Activated T-helper 2 cell treated with anti-CD3 and anti-CD28 coated beads, Interferon-gamma antibody, Interleukin-2, Interleukin-4, amounts not matched to agents 10 μg/mL and 5 μg/mL and 100 μg/mL, durations not matched to agents 14 hours and 24 hours and 36 hours (primary cell): Measurements from ENCODE around the gene LDLRAD3. TPM values are rescaled to one million over a fixed set of nuclear protein-coding genes. Genes with fewer than 3 reads are reported as not detected.

Experiments used
- DNase-seq: peaks from one replicate; pipeline ENCODE4 v3.0.0; 2021; ENCODE audit warnings: low spot score
- H3K27ac Mint-ChIP-seq: one replicate; pipeline ENCODE4 v1.8.0; 2021; ENCODE audit warnings: mixed read lengths
- H3K27me3 Mint-ChIP-seq: one replicate; pipeline ENCODE4 v1.8.0; 2021; ENCODE audit warnings: low read depth, mixed read lengths
- H3K36me3 Mint-ChIP-seq: one replicate; pipeline ENCODE4 v1.8.0; 2021; ENCODE audit warnings: low read depth, mixed read lengths
- H3K4me1 Mint-ChIP-seq: one replicate; pipeline ENCODE4 v1.8.0; 2021; ENCODE audit warnings: low read depth, mixed read lengths
- H3K4me3 Mint-ChIP-seq: one replicate; pipeline ENCODE4 v1.8.0; 2021; ENCODE audit warnings: low read depth, mild to moderate bottlenecking, moderate library complexity, mixed read lengths
- H3K9me3 Mint-ChIP-seq: one replicate; pipeline ENCODE4 v1.8.0; 2021; ENCODE audit warnings: mixed read lengths
- intact Hi-C: fragments of 100-400 bp; cut with micrococcal nuclease; formaldehyde crosslinking; loops from one replicate; pipeline ENCODE4 v1.15.1; 2023
- total RNA-seq: library from RNA; stranded (reverse); gene quantifications from 2 replicates; pipeline ENCODE4 v1.2.3, GENCODE V29; 2022

Gene LDLRAD3
- total RNA-seq, 1 donor from 2014 or later, result 1.4 TPM

GRCh38 chr11:36191941-36192340 is 248.1 kb downstream of the LDLRAD3 start:
- Mint-ChIP-seq H3K4me1 (no peaks in the 10 kb centered on the region), H3K36me3 (no peaks in the 10 kb centered on the region), H3K27ac (no peak overlapping the region), H3K4me3 (no peak overlapping the region), H3K27me3 (no peaks in the 10 kb centered on the region), H3K9me3 (no peaks in the 10 kb centered on the region)
- DNase-seq, result no peak
- intact Hi-C loops, result no loop called here

- H3K36me3 Mint-ChIP-seq, result no peaks in the 10 kb centered on the region
- H3K4me1 Mint-ChIP-seq, result no peaks in the 10 kb centered on the region
- DNase-seq, result no peak
- no peaks in the 10 kb centered on the region for H3K9me3 Mint-ChIP-seq
- H3K27ac Mint-ChIP-seq, result no peak overlapping the region
- no peaks in the 10 kb centered on the region for H3K27me3 Mint-ChIP-seq
- H3K4me3 Mint-ChIP-seq, result no peak overlapping the region
- intact Hi-C loops, result no loop called here
Observed at GRCh38 chr11:36192425-36193289, 248.8 kb downstream of the LDLRAD3 start.

GRCh38 chr11:36193290-36193619 is 249.4 kb downstream of the LDLRAD3 start:
- no peaks in the 10 kb centered on the region for H3K9me3 Mint-ChIP-seq
- H3K27ac Mint-ChIP-seq, result no peak overlapping the region
- H3K4me1 Mint-ChIP-seq, result no peaks in the 10 kb centered on the region
- no peak for DNase-seq
- H3K4me3 Mint-ChIP-seq, result no peak overlapping the region
- no peaks in the 10 kb centered on the region for H3K27me3 Mint-ChIP-seq
- H3K36me3 Mint-ChIP-seq, result no peaks in the 10 kb centered on the region
- intact Hi-C loops, result no loop called here

- no peak overlapping the region for H3K4me3 Mint-ChIP-seq
- intact Hi-C loops, result no loop called here
- no peak for DNase-seq
- no peaks in the 10 kb centered on the region for H3K36me3 Mint-ChIP-seq
- no peaks in the 10 kb centered on the region for H3K9me3 Mint-ChIP-seq
- no peaks in the 10 kb centered on the region for H3K27me3 Mint-ChIP-seq
- H3K4me1 Mint-ChIP-seq, result no peaks in the 10 kb centered on the region
- H3K27ac Mint-ChIP-seq, result no peak overlapping the region
Observed at GRCh38 chr11:36193721-36194120, 249.9 kb downstream of the LDLRAD3 start.

GRCh38 chr11:36195496-36196354 is 251.9 kb downstream of the LDLRAD3 start:
- H3K27ac Mint-ChIP-seq, result no peak overlapping the region
- no peak for DNase-seq
- no peak overlapping the region for H3K4me3 Mint-ChIP-seq
- no peaks in the 10 kb centered on the region for H3K9me3 Mint-ChIP-seq
- no peaks in the 10 kb centered on the region for H3K27me3 Mint-ChIP-seq
- no peaks in the 10 kb centered on the region for H3K36me3 Mint-ChIP-seq
- no peaks in the 10 kb centered on the region for H3K4me1 Mint-ChIP-seq
- intact Hi-C loops, result no loop called here

- no peak for DNase-seq
- H3K27me3 Mint-ChIP-seq, result no peaks in the 10 kb centered on the region
- no peak overlapping the region for H3K4me3 Mint-ChIP-seq
- no peaks in the 10 kb centered on the region for H3K36me3 Mint-ChIP-seq
- intact Hi-C loops, result no loop called here
- no peak overlapping the region for H3K27ac Mint-ChIP-seq
- H3K9me3 Mint-ChIP-seq, result no peaks in the 10 kb centered on the region
- H3K4me1 Mint-ChIP-seq, result no peaks in the 10 kb centered on the region
Observed at GRCh38 chr11:36196411-36196998, 252.6 kb downstream of the LDLRAD3 start.

GRCh38 chr11:36201411-36201810 is 257.5 kb downstream of the LDLRAD3 start:
- Mint-ChIP-seq H3K9me3 (no peaks in the 10 kb centered on the region), H3K27me3 (peaks cover 2% of the 10 kb centered on the region)
- intact Hi-C loops, result no loop called here

GRCh38 chr11:36205536-36205935 is 261.7 kb downstream of the LDLRAD3 start:
- DNase-seq, result no peak
- Mint-ChIP-seq H3K27ac (no peak overlapping the region), H3K27me3 (peaks cover 2% of the 10 kb centered on the region), H3K4me3 (no peak overlapping the region), H3K36me3 (no peaks in the 10 kb centered on the region), H3K4me1 (no peaks in the 10 kb centered on the region), H3K9me3 (no peaks in the 10 kb centered on the region)
- intact Hi-C loops, result no loop called here

More at GRCh38 chr11:36201411-36201810, 257.5 kb downstream of the LDLRAD3 start:
- Mint-ChIP-seq H3K27ac (no peak overlapping the region), H3K4me3 (no peak overlapping the region), H3K4me1 (no peaks in the 10 kb centered on the region), H3K36me3 (no peaks in the 10 kb centered on the region)
- no peak for DNase-seq

GRCh38 chr11:36210529-36210928 is 266.7 kb downstream of the LDLRAD3 start:
- Mint-ChIP-seq H3K27ac (no peak overlapping the region), H3K4me1 (no peaks in the 10 kb centered on the region), H3K9me3 (no peaks in the 10 kb centered on the region), H3K27me3 (peaks cover 2% of the 10 kb centered on the region), H3K36me3 (no peaks in the 10 kb centered on the region), H3K4me3 (no peak overlapping the region)
- DNase-seq, result no peak
- intact Hi-C loops, result no loop called here

GRCh38 chr11:36211761-36212430 is 268.0 kb downstream of the LDLRAD3 start:
- H3K4me1 Mint-ChIP-seq, result no peaks in the 10 kb centered on the region

GRCh38 chr11:36212564-36213392 is 268.9 kb downstream of the LDLRAD3 start:
- no peak for DNase-seq
- Mint-ChIP-seq H3K36me3 (no peaks in the 10 kb centered on the region), H3K9me3 (no peaks in the 10 kb centered on the region), H3K4me1 (no peaks in the 10 kb centered on the region), H3K27ac (no peak overlapping the region), H3K4me3 (no peak overlapping the region), H3K27me3 (no peaks in the 10 kb centered on the region)
- intact Hi-C loops, result no loop called here

More at GRCh38 chr11:36211761-36212430, 268.0 kb downstream of the LDLRAD3 start:
- intact Hi-C loops, result no loop called here
- no peaks in the 10 kb centered on the region for H3K9me3 Mint-ChIP-seq
- no peaks in the 10 kb centered on the region for H3K27me3 Mint-ChIP-seq
- H3K4me3 Mint-ChIP-seq, result no peak overlapping the region
- H3K36me3 Mint-ChIP-seq, result no peaks in the 10 kb centered on the region
- H3K27ac Mint-ChIP-seq, result no peak overlapping the region
- no peak for DNase-seq

GRCh38 chr11:36213393-36213840 is 269.6 kb downstream of the LDLRAD3 start:
- intact Hi-C loops, result no loop called here
- H3K4me1 Mint-ChIP-seq, result no peaks in the 10 kb centered on the region
- DNase-seq, result no peak
- no peaks in the 10 kb centered on the region for H3K27me3 Mint-ChIP-seq
- H3K9me3 Mint-ChIP-seq, result no peaks in the 10 kb centered on the region
- H3K36me3 Mint-ChIP-seq, result no peaks in the 10 kb centered on the region
- H3K27ac Mint-ChIP-seq, result no peak overlapping the region
- H3K4me3 Mint-ChIP-seq, result no peak overlapping the region
